ENCODE data around the gene TMEM72.

TMEM72 gene

DNA sequence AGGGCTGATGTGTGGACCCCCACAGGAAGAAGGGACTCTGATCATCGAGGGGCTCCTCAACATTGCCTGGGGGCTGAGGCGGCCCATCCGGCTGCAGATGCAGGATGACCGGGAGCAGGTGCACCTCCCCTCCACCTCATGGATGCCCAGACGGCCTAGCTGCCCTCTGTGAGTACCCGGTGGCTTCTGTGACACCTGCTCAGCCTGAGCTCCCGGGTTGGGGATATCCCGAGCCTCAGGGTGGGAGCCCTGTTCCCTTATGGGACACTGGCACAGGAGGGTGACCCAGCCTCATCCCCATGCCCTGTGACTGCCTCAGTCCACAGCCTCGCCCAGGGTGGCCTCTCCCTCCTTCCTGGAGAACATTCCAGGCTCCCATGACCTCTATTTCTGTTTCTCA lies 71.4 kb downstream of the TMEM72 start:
- Histone ChIP-seq H3K36me3 (ENCODE audit: control insufficient read depth, insufficient read depth, low read length) (peaks cover 1% of the 10 kb centered on the region), H3K9me3 (ENCODE audit: control insufficient read depth, low read length) (no peaks in the 10 kb centered on the region), H3K27ac (ENCODE audit: low read depth, low read length, severe bottlenecking) (no peak overlapping the region), H3K4me1 (ENCODE audit: control insufficient read depth, insufficient read depth, low read length, poor library complexity, severe bottlenecking) (peaks cover 80% of the 10 kb centered on the region), H3K4me3 (ENCODE audit: extremely low read depth, insufficient read depth, low read length, poor library complexity, severe bottlenecking) (no peak overlapping the region)
- 87 to 95% methylated on average over 7 to 9 of the region's 9 CpGs for WGBS, 2 experiments (ENCODE audit: insufficient coverage in 2 of 2)

DNA sequence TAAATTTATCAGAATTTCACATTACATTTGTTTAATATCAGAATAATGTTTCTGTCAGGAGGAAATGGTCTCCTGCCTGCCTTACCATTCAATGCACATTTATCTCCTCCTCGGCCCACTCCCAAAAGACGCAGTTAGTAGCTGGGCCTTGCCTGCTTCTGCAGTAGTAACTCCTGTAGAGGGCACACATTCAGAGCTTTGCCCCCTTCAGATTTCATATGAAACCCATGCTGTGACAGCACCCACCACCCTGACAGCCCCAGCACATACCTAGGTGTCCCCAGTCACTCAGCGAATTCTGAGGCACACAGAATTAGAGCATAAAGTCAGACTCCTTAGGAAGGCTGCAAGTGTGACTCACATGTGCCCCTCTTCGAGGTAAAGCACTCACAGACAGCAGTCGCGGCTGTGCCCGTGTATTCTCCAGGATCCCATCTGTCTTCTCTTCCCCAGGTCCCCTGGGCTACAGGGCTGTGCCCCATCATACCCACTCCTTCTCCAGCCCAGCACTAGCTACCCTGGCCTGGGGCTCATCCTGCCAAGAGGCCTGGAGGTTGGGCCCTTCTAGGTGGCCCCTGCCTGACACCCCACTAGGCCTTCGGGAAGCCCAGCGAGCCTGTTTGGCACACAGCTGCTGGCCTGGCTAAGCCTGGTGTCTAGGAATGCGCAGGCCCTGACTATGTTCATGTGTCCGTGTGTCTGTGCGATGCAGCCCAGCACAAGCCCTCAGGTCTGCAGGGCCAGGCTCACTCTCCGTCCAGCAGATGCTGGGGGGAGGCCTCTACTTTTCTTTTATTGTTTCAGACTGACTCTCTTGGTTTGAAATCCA lies 72.1 kb downstream of the TMEM72 start:
- 92 to 95% methylated on average over 12 to 13 of the region's 13 CpGs for WGBS, 2 experiments (ENCODE audit: insufficient coverage in 2 of 2)
- H3K4me3 ChIP-seq (ENCODE audit: extremely low read depth, insufficient read depth, low read length, poor library complexity, severe bottlenecking) = no peak overlapping the region
- no peak overlapping the region for H3K27ac ChIP-seq (ENCODE audit: low read depth, low read length, severe bottlenecking)
- H3K36me3 ChIP-seq (ENCODE audit: control insufficient read depth, insufficient read depth, low read length) = no peaks in the 10 kb centered on the region
- peaks cover 73% of the 10 kb centered on the region for H3K4me1 ChIP-seq (ENCODE audit: control insufficient read depth, insufficient read depth, low read length, poor library complexity, severe bottlenecking)
- H3K9me3 ChIP-seq (ENCODE audit: control insufficient read depth, low read length) = no peaks in the 10 kb centered on the region

DNA sequence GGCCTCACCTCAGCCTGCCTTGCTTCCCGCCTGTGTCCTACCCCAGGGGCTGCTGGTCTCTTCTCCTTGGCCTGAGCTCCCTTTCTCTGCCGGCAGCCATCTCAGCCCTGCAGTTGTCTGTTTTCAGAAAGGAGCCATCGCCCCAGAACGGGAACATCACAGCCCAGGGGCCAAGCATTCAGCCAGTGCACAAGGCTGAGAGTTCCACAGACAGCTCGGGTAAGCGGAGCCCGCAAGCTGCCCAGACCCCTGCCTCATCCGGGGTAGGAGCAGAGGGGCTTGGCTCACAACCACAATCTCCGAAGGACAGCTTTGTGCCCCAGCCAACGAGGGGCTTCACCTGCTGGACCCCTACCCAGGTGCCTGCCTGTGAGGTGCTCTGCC lies 72.8 kb downstream of the TMEM72 start:
- WGBS, 2 experiments (ENCODE audit: insufficient coverage in 2 of 2) = 91 to 95% methylated on average over 10 of the region's 10 CpGs

GRCh38 chr10:44984671-44985101 lies 73.5 kb downstream of the TMEM72 start:
- WGBS, 2 experiments (ENCODE audit: insufficient coverage in 2 of 2) = 98 to 100% methylated on average over 14 to 15 of the region's 15 CpGs
- Histone ChIP-seq H3K27ac (ENCODE audit: low read depth, low read length, severe bottlenecking) (peak overlapping the region; percentile 73), H3K36me3 (ENCODE audit: control insufficient read depth, insufficient read depth, low read length) (no peaks in the 10 kb centered on the region), H3K9me3 (ENCODE audit: control insufficient read depth, low read length) (no peaks in the 10 kb centered on the region), H3K4me1 (ENCODE audit: control insufficient read depth, insufficient read depth, low read length, poor library complexity, severe bottlenecking) (peaks cover 62% of the 10 kb centered on the region), H3K4me3 (ENCODE audit: extremely low read depth, insufficient read depth, low read length, poor library complexity, severe bottlenecking) (no peak overlapping the region)

More for the DNA sequence above, 72.8 kb downstream of the TMEM72 start:
- Histone ChIP-seq H3K9me3 (ENCODE audit: control insufficient read depth, low read length) (no peaks in the 10 kb centered on the region), H3K36me3 (ENCODE audit: control insufficient read depth, insufficient read depth, low read length) (no peaks in the 10 kb centered on the region), H3K4me3 (ENCODE audit: extremely low read depth, insufficient read depth, low read length, poor library complexity, severe bottlenecking) (no peak overlapping the region), H3K27ac (ENCODE audit: low read depth, low read length, severe bottlenecking) (no peak overlapping the region), H3K4me1 (ENCODE audit: control insufficient read depth, insufficient read depth, low read length, poor library complexity, severe bottlenecking) (peaks cover 68% of the 10 kb centered on the region)

DNA sequence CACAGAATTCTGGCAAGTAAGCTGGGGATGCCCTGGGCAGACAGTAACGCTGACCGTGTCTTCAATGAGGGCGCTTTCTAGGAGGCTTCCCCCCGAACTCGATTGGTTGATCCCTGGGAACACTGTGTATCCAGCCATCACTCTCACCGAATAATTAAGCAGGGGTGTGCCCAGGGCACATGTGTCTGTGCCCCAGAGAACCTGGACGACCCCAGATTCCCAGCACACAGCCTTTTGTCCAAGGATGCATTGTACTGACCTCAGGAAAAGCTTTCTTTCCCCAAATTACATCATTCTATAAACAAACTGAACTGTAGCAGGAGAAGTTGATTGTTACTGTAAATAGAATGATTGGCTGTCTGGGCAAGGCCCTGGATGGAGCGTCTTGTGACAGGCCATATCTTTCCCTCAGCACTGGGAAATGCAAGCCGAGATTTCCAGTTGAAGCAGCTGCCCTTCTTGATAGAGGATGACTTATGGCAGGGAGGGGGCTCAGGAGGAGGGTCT lies 74.1 kb downstream of the TMEM72 start:
- peak overlapping the region; percentile 73 for H3K27ac ChIP-seq (ENCODE audit: low read depth, low read length, severe bottlenecking)
- 90 to 92% methylated on average over 6 to 7 of the region's 9 CpGs for WGBS, 2 experiments (ENCODE audit: insufficient coverage in 2 of 2)
- peaks cover 61% of the 10 kb centered on the region for H3K4me1 ChIP-seq (ENCODE audit: control insufficient read depth, insufficient read depth, low read length, poor library complexity, severe bottlenecking)

GRCh38 chr10:44986179-44986578 lies 75.0 kb downstream of the TMEM72 start:
- H3K4me3 ChIP-seq (ENCODE audit: extremely low read depth, insufficient read depth, low read length, poor library complexity, severe bottlenecking) = no peak overlapping the region
- 78 to 91% methylated on average over 3 of the region's 3 CpGs for WGBS, 2 experiments (ENCODE audit: insufficient coverage in 2 of 2)
- H3K4me1 ChIP-seq (ENCODE audit: control insufficient read depth, insufficient read depth, low read length, poor library complexity, severe bottlenecking) = peaks cover 53% of the 10 kb centered on the region
- no peak overlapping the region for H3K27ac ChIP-seq (ENCODE audit: low read depth, low read length, severe bottlenecking)
- no peaks in the 10 kb centered on the region for H3K36me3 ChIP-seq (ENCODE audit: control insufficient read depth, insufficient read depth, low read length)
- H3K9me3 ChIP-seq (ENCODE audit: control insufficient read depth, low read length) = no peaks in the 10 kb centered on the region

More for the DNA sequence above, 74.1 kb downstream of the TMEM72 start:
- Histone ChIP-seq H3K4me3 (ENCODE audit: extremely low read depth, insufficient read depth, low read length, poor library complexity, severe bottlenecking) (no peak overlapping the region), H3K9me3 (ENCODE audit: control insufficient read depth, low read length) (no peaks in the 10 kb centered on the region), H3K36me3 (ENCODE audit: control insufficient read depth, insufficient read depth, low read length) (no peaks in the 10 kb centered on the region)

Data from mesodermal cell (in vitro differentiated cells).